Brain microvascular endothelial cell (primary cell): Measurements from ENCODE around the gene SLCO2A1.

Experiments used
- DNase-seq: peaks from one replicate; pipeline ENCODE4 v3.0.0-alpha.2; 2020
- H3K27ac ChIP-seq: fragments of 250-450 bp; sonication (Bioruptor Pico); 2 replicates; pipeline ENCODE4 v1.5.1; 2020; ENCODE audit warnings: mild to moderate bottlenecking, moderate library complexity
- H3K27me3 ChIP-seq: fragments of 250-450 bp; sonication (Bioruptor Pico); replicated peaks from 2 replicates; pipeline ENCODE4 v1.5.1; 2020; ENCODE audit warnings: mild to moderate bottlenecking
- H3K36me3 ChIP-seq: fragments of 250-450 bp; sonication (Bioruptor Pico); replicated peaks from 2 replicates; pipeline ENCODE4 v1.5.1; 2020; ENCODE audit warnings: mild to moderate bottlenecking
- H3K4me3 ChIP-seq: 2 replicates; pipeline ENCODE4 v1.5.1; 2011; ENCODE audit warnings: low read depth, mild to moderate bottlenecking, control low read depth, low read length, moderate library complexity
- in situ Hi-C: cut with HindIII; loops from 2 replicates; pipeline ENCODE4 v1.10.0; 2017; ENCODE audit warnings: low sequenced_read_pairs, low pct_ligation_motif_present
- TF ChIP-seq, protein P1 (sequence below): IDR thresholded peaks from 2 replicates; pipeline ENCODE4 v1.5.1; 2011; ENCODE audit warnings: low read depth, mild to moderate bottlenecking, moderate library complexity, low read length, control low read depth, inconsistent platforms; ENCODE audit errors: missing control alignments

The SLCO2A1 gene

DNA sequence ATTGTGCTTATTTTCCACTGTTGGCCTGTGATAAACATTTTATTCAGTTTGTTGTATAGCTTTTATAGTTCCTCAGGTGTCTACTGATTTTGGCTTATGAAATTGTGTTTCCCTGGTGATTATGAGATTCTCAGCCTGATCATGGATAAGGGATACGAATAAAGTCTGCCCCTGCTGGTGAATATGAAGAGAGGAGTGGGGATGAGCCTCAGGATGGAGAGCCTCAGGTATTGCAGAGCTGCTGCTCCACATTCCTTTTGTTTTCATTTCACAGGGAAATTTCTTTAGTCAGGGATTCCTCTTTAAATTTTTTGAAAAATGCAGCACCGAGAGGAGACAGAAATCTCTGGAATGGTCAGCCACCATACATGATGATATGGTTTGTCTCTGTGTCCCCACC, 119.3 kb downstream of the SLCO2A1 start:
- in situ Hi-C loops: no loop called here
- no peaks in the 10 kb centered on the region for H3K36me3 ChIP-seq
- H3K27ac ChIP-seq: no peak overlapping the region
- H3K27me3 ChIP-seq: no peaks in the 10 kb centered on the region
- TF ChIP-seq, protein P1, sequence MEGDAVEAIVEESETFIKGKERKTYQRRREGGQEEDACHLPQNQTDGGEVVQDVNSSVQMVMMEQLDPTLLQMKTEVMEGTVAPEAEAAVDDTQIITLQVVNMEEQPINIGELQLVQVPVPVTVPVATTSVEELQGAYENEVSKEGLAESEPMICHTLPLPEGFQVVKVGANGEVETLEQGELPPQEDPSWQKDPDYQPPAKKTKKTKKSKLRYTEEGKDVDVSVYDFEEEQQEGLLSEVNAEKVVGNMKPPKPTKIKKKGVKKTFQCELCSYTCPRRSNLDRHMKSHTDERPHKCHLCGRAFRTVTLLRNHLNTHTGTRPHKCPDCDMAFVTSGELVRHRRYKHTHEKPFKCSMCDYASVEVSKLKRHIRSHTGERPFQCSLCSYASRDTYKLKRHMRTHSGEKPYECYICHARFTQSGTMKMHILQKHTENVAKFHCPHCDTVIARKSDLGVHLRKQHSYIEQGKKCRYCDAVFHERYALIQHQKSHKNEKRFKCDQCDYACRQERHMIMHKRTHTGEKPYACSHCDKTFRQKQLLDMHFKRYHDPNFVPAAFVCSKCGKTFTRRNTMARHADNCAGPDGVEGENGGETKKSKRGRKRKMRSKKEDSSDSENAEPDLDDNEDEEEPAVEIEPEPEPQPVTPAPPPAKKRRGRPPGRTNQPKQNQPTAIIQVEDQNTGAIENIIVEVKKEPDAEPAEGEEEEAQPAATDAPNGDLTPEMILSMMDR: peak; percentile 57
- DNase-seq: no peak
- no peak overlapping the region for H3K4me3 ChIP-seq

DNA sequence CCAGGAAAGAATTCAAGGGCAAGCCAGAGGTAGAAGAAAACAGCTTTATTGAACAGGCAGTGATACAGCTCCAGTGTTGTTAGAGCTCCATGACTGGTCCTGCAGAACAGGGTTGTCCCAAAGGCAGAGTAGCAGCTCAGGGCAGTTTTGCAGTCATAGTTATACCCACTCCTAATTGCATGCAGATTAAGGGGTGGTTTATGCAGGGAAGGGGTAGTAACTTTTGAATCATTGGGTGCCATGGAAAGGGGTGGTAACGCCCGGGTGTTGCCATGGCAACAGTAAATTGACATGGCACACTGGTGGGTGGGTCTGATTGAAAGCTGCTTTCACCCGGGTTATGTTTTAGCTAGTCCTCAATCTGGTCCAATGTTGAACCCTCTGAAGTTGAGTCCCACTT, 124.3 kb downstream of the SLCO2A1 start:
- TF ChIP-seq, protein P1: no peak
- DNase-seq: no peak
- in situ Hi-C loops: no loop called here
- Histone ChIP-seq H3K27ac (no peak overlapping the region), H3K36me3 (no peaks in the 10 kb centered on the region), H3K4me3 (no peak overlapping the region), H3K27me3 (no peaks in the 10 kb centered on the region)

DNA sequence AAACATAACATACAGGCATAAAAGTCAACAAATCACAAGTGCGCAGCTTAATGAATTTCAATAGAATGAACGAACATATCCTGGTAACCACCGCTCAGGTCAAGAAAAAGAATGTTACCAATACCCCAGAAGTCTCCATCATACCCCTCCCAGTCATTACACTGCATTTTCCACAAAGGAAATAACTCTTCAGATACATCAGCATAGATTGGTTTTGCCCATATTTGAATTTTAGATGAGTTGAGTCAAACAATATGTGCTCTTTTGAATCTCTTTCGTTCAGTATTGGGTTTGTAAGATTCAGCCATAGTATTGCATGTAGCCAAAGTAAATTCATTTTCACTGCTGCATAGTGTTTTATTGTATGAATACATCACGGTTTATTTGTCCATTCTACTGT, 127.9 kb downstream of the SLCO2A1 start:
- no peak for DNase-seq
- Histone ChIP-seq H3K27ac (no peak overlapping the region), H3K4me3 (no peak overlapping the region), H3K27me3 (peaks cover 5% of the 10 kb centered on the region), H3K36me3 (no peaks in the 10 kb centered on the region)
- TF ChIP-seq, protein P1: no peak
- in situ Hi-C loops: no loop called here

DNA sequence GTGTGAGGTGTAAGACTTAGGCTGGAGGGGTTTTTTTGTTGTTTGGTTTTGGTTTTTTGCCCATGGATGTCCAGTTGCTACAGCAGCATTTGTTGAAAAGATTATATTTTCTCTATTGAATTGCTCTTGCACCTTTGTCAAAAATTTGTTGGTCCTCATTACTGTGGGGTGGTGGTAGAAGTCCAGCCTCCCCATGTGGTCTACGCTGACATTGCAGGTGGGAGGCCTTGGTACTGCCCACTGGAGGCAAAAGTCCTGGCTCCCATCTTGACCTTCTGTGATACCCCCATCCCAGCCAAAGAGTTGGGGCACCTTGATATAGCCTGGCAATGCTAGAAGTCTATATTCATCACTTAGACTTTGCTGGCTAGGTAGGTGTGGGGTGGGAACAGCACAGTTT, 128.6 kb downstream of the SLCO2A1 start:
- Histone ChIP-seq H3K36me3 (no peaks in the 10 kb centered on the region), H3K4me3 (no peak overlapping the region), H3K27me3 (peaks cover 11% of the 10 kb centered on the region), H3K27ac (no peak overlapping the region)
- in situ Hi-C loops: no loop called here
- TF ChIP-seq, protein P1: peak; percentile 21
- DNase-seq: no peak

DNA sequence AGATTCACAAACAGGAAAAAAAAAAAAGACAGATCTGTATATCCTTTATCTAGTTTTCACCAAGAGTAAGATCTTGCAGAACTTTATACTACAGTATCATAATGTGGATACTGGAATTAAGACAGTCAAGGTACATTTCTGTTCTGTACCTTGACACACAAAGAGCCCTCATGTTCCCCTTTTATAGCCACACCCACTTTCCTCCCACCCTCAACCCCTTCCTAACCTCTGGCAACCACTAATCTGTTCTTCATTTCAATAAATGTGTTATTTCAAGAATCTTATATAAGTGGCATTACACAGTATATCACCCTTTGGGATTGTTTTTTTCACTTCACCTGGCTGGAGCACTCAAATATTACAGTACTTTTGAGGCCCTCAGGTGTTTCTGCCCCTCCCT, 130.4 kb downstream of the SLCO2A1 start:
- no peaks in the 10 kb centered on the region for H3K36me3 ChIP-seq
- no peak overlapping the region for H3K27ac ChIP-seq
- TF ChIP-seq, protein P1: no peak
- no peak overlapping the region for H3K4me3 ChIP-seq
- H3K27me3 ChIP-seq: peaks cover 18% of the 10 kb centered on the region
- in situ Hi-C loops: no loop called here
- no peak for DNase-seq

DNA sequence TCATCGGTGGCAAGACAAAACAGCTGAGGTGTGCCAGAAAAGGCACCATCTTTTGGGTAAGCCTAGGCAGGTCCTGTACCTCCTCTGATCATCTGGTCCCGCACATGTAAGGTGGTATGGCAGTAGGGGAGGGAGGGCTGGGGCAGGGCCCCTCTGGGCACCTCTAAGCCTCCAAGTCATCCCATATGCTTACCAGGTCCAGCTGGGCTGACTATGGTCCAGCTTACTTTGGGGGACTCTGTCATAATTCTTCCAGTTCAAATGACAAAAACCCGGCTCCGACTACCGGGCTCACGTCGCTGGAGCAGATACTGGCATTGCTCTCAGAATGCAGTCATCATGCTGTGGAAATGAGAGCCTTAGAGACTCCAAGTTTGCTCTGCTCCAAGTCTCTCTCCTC, 132.2 kb downstream of the SLCO2A1 start:
- H3K4me3 ChIP-seq: no peak overlapping the region
- H3K27ac ChIP-seq: no peak overlapping the region
- no peak for DNase-seq
- in situ Hi-C loops: no loop called here
- peaks cover 19% of the 10 kb centered on the region for H3K27me3 ChIP-seq
- H3K36me3 ChIP-seq: no peaks in the 10 kb centered on the region
- TF ChIP-seq, protein P1: no peak
